ENCODE results near the gene HMG20B.
"Not testable (repeated sequence)": the region's sequence is repeated elsewhere in the genome, so short reads cannot be mapped to it uniquely, and the experiment has no call there.

Gene HMG20B

DNA sequence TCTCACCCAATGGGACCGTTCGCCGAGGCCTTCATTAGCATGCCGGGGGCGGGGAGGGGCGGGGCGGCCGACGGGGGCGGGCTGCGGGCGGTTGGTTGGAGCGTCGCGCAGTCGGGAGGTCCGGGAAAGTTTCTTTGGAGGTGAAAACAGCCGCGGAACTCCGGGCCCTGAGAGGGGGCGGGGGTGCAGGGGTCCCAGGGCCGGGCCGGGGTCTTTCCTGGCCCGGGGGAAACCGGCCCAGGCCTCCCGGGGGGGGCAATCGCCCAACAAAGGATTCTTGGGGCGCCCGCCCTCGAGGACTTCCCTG, at the start of gene HMG20B:
Gene HMG20B, plus strand, starts transcription at position 90 of the 307 bp plus-strand sequence. CDS start 366 bp downstream, outside the sequence.
- no peak for DNase-seq (ENCODE audit: low read depth)

DNA sequence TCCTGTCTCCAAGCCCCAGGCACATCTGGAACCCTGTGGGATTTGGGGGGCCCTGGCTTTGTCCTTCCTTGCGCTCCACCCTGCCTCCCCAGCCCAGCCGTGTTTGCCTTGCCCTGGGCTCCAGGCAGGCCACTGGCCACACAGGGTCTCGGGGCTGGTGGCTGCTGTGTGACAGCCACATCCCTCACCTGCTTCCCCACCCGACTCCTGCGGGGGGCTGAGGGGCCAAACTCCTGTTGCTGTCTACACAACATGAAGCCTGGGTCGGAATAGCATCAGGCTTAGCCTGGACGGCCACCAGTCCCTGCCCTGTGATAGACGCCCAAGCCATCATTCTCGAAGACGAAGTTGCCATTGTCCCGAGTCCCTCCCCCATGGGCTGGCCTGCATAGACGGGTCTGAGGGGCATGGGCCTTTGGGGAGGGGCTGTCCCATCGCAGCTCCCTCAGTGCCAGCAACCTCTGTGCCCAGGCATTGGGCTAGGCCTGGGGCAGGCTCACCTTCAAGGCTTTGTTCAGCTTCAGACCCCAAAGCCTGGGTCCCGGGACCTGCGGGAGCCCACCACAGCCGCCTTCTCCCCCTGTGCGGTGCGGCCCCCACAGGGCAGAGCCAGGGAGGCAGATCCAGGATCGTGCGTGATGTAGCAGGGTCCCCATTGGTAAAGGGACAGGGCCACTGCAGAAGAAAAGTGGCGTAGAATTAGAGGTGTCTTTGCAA, 49.2 kb upstream of the HMG20B start:
- no peak for DNase-seq (ENCODE audit: low read depth)

DNA sequence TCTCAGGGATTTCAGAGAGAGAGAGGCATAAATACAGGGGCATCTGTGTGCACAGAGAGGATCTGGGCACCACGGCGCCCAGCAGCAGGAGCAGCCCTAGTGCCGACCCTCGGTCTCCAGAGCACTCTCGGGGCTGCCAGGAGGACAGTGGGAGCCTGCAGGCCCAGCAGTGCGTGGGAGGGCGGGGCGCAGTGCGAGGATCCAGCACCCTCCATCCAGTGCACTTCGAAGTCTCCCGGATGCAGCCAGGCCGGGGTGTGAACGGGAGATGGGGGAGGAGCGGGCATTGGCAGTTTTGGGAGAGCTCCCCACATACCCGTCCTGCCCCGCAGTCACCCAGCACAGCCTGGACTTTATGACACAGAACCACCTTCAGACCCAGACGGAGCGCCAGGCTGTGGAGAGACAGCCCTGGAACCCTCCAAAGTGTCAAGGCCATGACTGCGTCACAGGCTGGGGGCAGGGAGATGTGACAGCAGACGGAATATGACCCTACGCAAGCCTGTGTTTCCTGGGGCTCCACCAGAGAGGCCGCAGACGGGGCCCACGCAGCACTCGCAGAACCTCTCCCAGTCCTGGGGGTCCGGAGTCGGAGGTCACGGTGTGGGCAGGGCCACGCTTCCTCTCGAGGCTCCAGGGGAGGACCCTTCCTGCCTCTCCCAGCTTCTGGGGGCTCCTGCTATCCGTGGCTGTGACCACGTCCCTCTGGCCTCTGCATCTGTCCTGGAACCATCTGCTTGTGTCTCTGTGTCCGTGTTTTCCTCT, 48.5 kb upstream of the HMG20B start:
- DNase-seq (ENCODE audit: low read depth), result no peak

DNA sequence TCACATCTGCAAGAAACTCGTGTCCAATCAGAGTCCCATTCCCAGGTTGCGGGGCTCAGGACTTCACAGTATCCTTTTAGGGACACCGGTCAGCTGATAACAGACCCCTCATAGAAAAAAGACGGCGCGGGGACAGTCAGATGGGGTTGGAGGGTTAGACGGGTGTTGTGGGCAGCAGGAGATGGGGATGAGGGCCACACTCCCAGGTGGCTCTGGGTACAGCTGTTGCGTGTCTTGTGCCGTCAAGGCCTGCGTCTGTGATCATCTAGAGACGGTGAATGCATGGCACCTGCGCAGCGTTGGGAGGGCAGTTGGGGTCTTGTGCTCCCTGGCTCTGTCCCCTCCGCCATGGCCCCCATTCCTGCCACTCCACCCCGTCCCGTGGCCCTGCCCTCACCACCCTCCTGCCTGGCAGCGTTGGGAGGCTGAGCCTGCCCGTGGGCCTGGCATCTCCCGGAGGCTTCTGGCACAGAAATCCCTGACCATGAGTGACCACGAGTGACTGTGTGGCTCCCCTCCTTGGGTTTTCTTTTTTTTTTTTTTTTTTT, 47.8 kb upstream of the HMG20B start:
- DNase-seq (ENCODE audit: low read depth), result no peak

DNA sequence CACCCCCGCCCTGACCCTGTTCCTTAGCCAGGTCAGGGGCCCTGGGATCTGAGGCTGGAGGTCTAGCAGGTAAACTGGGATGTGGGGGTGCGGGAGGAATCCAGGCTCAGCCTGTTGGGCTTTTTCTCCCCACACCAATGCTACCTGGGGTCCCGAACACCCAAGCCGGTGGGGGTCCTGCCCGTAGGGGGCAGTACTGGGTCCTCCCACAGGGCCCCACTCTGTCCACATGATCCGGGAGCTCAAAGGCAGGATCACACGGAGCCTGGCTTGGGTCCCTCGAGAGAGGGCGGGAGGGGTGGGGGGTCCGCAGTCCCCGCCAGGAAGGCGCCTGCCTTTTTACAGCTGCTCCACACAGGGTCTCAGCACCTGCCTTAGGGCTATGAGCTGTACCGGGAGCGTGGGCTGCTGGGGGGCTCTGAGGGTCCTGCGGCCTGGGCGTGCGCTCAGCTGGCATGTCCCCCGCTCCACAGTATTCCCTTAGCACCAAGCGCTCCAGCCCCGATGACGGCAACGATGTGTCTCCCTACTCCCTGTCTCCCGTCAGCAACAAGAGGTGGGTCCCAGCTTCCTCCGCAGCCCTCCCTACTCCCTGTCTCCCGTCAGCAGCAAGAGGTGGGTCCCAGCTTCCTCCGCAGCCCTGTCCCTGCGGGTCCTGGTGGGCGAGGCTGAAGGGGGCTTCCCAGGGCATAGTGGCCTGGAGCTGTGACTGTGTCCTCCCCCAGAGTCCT, 46.1 kb upstream of the HMG20B start:
- no peak for DNase-seq (ENCODE audit: low read depth)

DNA sequence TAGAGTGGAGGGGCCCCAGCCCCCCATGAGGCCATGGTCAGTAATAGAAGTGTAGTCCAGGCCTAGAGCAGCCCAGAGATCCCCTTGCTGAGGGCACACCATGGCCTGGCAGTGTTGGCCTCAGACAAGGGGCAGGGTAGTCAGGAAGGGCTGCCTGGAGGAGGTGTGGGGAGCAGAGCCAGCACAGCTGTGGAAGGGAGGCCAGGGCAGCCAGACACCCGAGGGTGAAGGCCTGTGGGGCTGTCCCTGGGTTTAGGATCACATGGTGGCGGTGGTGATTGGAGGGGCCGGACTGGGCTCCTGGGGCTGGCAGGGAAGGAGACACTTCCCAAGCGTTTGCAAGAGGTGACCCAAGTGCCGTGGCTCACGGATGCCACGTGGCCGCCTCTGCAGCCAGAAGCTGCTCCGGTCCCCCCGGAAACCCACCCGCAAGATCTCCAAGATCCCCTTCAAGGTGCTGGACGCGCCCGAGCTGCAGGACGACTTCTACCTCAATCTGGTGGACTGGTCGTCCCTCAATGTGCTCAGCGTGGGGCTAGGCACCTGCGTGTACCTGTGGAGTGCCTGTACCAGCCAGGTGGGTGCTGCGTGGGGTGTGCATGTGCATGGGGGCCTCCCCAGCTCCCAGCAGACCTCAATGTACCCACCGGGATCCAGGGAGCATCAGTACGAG, 45.4 kb upstream of the HMG20B start:
- no peak for DNase-seq (ENCODE audit: low read depth)

DNA sequence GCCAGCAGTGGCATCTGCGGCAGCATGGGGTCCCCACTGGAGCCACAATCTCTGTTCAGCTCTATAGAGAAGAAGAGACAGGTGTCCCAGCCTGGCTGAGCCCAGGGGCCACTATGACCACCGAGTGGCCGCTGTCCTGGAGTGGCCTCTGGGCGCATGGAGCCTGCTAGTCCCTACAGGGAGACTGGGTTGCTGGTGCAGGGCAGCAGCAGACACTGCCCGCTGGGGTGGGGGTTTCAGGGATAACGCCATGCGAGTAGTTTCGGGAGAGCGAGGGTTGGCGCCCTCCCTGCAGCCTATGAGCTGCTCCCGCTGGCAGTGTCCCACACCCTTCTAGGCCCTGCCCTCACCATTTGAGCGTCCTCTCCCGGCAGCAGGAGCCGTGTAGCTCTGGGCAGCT, 44.7 kb upstream of the HMG20B start:
- no peak for DNase-seq (ENCODE audit: low read depth)

DNA sequence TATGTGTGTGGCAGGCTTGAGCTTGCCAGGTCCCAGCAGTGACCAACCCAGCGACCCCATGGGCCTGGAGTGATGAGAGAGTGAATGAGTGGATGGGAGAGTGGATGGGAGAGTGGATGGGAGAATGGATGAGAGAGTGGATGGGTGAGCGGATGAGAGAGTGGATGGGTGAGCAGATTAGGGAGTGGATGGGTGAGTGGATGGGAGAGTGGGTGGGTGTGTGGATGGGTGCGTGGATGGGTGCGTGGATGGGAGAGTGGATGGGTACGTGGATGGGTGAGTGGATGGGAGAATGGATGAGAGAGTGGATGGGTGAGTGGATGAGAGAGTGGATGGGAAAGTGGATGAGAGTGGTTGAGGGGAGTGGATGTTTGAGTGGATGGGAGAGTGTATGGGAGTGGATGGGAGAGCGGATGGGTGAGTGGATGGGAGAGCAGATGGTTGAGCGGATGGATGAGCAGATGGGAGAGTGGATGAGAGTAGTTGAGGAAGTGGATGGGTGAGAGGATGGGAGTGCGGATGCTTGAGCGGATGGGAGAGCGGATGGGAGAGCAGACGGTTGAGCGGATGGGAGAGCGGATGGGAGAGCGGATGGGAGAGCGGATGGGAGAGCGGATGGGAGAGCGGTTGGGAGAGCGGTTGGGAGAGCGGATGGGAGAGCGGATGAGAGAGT, 44.1 kb upstream of the HMG20B start:
- DNase-seq (ENCODE audit: low read depth), result no peak

DNA sequence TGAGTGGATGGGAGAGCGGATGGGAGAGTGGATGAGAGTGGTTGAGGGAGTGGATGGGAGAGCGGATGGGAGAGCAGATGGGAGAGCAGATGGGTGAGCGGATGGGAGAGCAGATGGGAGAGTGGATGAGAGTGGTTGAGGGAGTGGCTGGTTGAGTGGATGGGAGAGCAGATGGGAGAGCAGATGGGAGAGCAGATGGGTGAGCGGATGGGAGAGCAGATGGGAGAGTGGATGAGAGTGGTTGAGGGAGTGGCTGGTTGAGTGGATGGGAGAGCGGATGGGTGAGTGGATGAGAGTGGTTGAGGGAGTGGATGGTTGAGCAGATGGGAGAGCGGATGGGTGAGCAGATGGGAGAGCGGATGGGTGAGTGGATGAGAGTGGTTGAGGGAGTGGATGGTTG, 43.4 kb upstream of the HMG20B start:
- not testable (repeated sequence) for DNase-seq (ENCODE audit: low read depth)

DNA sequence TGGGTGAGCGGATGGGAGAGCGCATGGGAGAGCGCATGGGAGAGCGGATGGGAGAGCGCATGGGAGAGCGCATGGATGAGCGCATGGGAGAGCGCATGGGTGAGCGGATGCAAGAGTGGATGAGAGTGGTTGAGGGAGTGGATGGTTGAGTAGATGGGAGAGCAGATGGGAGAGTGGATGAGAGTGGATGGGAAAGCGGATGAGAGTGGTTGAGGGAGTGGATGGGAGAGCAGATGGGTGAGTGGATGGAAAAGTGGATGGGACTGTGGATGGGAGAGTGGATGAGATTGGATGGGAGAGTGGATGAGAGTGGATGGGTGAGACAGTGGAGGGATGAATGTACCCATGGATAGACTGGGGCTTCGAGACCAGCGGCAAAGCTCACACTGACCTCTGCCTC, 42.4 kb upstream of the HMG20B start:
- DNase-seq (ENCODE audit: low read depth), result no peak

DNA sequence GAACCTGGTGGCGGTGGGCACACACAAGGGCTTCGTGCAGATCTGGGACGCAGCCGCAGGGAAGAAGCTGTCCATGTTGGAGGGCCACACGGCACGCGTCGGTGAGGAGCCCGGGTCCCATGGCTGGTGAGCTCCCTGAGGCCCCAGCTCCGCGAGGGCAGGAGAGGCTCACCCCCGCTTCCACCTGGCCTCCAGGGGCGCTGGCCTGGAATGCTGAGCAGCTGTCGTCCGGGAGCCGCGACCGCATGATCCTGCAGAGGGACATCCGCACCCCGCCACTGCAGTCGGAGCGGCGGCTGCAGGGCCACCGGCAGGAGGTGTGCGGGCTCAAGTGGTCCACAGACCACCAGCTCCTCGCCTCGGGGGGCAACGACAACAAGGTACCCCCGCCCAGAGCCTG, 41.0 kb upstream of the HMG20B start:
- no peak for DNase-seq (ENCODE audit: low read depth)

DNA sequence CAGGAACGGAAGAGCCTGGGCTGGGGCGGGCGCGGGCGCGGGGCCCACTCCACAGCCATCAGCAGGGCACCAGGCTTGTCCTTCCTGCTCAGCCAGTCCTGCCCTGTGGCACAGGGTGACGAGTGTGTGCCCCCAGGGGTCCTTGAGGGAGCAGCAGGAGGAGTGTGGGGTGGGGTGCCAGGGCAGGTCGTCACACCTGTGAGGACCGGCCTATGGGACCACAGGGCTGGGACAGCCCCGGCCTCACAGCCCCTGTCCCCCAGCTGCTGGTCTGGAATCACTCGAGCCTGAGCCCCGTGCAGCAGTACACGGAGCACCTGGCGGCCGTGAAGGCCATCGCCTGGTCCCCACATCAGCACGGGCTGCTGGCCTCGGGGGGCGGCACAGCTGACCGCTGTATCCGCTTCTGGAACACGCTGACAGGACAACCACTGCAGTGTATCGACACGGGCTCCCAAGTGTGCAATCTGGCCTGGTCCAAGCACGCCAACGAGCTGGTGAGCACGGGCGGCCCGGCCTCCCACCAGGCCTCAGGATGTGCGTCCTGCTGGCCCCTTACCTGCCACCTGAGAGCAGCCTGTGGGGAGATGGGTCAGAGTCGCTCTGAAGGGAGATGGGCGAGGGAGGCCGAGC, 40.5 kb upstream of the HMG20B start:
- no peak for DNase-seq (ENCODE audit: low read depth)

DNA sequence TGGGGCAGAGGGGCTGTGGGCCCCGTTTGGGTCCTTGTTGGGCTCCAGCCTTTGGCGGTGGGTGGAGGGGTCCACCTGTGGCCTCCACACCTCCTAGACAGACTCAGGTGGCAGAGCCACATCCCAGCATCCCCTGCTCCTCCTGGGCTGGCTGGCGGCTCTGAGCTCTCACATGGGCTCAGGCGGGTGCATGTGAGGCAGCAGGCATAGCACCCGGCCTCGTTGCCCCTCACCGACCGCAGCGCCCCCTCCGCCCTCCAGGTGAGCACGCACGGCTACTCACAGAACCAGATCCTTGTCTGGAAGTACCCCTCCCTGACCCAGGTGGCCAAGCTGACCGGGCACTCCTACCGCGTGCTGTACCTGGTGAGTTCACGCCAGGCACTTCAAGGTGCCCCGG, 39.7 kb upstream of the HMG20B start:
- no peak for DNase-seq (ENCODE audit: low read depth)

DNA sequence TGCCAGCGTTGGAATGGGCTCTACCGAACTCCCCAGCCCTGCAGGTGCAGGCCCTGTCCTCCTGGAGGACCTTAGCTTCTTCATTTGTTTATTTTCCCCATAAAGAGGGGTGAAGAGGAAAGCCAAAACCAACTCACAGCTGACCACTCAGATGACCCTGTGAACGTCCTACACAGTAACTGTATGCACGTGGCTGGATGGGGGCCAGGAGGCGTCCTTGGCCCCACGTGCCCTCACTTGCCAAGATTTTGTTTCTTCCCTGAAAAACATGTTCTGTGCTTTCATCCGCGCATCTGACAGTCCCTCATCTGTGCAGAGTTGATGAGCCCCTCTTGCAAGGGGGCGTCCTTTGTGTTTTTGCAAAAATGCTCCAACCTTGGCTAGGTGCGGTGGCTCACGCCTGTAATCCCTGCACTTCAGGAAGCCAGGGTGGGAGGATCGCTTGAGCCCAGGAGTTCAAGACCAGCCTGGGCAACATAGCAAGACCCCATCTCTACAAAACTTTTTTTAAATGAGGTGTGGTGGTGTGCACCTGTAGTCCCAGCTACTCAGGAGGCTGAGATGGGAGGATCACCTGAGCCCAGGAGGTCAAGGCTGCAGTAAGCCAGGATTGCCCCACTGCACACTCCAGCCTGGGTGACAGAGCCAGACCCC, 39.1 kb upstream of the HMG20B start:
- DNase-seq (ENCODE audit: low read depth), result no peak

DNA sequence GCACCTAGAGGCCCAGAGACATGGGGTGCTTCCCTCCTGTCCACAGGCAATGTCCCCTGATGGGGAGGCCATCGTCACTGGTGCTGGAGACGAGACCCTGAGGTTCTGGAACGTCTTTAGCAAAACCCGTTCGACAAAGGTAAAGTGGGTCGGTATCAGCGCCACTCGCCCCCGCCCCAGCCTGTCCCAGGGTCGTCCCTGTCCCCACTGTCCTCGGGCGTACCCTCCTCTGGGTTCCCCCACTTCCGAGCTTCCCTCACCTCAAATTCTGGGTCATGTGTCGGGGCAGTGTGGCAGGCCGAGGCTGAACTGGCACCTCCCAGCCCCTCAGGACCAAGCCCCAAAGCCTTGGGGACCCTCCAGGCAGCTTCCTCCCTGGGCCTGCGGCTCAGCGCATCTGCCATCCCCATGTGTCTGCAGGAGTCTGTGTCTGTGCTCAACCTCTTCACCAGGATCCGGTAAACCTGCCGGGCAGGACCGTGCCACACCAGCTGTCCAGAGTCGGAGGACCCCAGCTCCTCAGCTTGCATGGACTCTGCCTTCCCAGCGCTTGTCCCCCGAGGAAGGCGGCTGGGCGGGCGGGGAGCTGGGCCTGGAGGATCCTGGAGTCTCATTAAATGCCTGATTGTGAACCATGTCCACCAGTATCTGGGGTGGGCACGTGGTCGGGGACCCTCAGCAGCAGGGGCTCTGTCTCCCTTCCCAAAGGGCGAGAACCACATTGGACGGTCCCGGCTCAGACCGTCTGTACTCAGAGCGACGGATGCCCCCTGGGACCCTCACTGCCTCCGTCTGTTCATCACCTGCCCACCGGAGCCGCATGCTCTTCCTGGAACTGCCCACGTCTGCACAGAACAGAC, 38.1 kb upstream of the HMG20B start:
- DNase-seq (ENCODE audit: low read depth), result no peak

DNA sequence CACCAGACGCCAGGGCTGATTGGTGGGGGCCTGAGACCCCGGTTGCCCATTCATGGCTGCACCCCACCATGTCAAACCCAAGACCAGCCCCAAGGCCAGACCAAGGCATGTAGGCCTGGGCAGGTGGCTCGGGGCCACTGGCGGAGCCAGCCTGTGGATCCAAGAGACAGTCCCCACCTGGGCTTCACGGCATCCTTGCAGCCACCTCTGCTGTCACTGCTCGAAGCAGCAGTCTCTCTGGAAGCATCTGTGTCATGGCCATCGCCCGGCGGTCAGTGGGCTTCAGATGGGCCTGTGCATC, 37.6 kb upstream of the HMG20B start:
- no peak for DNase-seq (ENCODE audit: low read depth)

DNA sequence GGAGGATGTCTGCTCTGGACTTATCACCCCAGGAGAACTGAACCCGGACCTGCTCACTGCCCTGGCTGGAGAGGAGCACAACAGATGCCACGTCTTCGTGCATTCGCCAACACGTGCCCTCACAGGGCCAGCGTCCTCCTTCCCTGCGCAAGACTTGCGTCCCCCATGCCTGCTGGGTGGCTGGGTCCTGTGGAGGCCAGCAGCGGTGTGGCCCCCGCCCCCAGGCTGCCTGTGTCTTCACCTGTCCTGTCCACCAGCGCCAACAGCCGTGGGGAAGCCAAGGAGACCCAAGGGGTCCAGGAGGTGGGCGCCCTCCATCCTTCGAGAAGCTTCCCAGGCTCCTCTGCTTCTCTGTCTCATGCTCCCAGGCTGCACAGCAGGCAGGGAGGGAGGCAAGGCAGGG, 37.2 kb upstream of the HMG20B start:
- DNase-seq (ENCODE audit: low read depth), result no peak

DNA sequence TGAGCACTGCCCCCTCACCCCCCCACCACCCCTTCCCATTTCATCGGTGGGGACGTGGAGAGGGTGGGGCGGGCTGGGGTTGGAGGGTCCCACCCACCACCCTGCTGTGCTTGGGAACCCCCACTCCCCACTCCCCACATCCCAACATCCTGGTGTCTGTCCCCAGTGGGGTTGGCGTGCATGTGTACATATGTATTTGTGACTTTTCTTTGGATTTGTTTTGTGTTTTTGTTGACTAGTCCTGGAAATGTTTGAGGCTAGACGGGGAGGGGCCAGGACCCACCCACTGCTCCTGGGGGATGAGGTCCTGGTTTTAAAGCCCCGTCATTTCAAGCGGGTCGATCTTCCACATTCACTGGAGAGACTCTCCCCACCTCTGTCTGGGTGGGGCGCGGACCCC, 36.8 kb upstream of the HMG20B start:
- DNase-seq (ENCODE audit: low read depth), result no peak

DNA sequence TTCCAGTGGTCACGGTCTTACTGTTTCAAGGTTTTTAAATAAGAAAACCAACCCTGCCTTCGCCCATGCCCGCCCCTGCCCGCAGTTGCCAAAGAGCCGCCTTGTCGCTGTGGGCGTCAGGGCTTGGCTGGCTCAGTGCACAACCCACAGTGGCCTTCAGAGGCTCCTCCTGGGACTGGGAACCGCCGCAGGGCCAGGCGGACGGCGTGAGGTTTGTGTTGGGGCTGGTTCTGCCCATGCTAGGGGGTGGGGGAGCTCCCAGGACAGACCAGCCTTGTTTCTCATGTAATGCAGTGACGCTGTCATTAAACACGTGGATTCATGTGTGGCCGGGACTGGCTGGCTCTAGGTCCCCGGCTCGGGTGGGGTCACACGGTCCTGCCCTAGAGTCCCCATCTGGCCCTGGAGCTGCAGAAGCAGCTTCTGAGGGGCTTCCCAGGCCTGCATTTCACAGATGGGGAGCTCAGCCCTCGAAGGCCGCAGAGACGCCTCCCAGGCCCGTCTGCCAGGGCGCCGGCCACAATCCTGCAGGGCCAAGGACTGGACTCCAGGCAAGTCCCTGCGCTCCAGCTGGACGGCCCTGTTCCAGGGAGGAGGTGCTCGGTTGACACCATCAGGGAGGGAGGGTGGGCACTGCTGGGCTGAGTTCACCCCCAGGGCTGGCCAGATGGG, 36.2 kb upstream of the HMG20B start:
- DNase-seq (ENCODE audit: low read depth), result no peak

DNA sequence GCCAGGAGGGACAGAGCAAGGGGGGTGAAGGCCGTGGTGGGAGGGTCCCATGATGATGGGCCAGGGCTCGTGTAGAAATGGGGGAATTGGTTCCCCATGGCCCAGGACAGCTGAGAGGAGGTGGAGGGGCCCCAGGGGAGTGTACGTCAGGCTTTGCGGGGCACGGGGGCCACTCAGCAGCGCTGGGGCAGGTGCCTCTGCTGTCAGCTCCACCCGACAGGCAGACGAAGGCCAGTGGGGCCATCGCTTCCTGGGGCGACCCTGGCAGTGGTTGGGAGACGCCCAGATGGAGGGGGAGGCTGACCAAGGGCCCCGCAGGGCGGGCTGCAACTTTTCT, 35.7 kb upstream of the HMG20B start:
- no peak for DNase-seq (ENCODE audit: low read depth)

All from stimulated activated CD8-positive, alpha-beta memory T cell treated with anti-CD3 and anti-CD28 coated beads, Interleukin-12 subunit alpha, Interleukin-12 subunit beta, amount 100 ng/mL, for 1 hour (primary cell).